ENCODE results near the gene HOXC9.

Gene HOXC9

DNA sequence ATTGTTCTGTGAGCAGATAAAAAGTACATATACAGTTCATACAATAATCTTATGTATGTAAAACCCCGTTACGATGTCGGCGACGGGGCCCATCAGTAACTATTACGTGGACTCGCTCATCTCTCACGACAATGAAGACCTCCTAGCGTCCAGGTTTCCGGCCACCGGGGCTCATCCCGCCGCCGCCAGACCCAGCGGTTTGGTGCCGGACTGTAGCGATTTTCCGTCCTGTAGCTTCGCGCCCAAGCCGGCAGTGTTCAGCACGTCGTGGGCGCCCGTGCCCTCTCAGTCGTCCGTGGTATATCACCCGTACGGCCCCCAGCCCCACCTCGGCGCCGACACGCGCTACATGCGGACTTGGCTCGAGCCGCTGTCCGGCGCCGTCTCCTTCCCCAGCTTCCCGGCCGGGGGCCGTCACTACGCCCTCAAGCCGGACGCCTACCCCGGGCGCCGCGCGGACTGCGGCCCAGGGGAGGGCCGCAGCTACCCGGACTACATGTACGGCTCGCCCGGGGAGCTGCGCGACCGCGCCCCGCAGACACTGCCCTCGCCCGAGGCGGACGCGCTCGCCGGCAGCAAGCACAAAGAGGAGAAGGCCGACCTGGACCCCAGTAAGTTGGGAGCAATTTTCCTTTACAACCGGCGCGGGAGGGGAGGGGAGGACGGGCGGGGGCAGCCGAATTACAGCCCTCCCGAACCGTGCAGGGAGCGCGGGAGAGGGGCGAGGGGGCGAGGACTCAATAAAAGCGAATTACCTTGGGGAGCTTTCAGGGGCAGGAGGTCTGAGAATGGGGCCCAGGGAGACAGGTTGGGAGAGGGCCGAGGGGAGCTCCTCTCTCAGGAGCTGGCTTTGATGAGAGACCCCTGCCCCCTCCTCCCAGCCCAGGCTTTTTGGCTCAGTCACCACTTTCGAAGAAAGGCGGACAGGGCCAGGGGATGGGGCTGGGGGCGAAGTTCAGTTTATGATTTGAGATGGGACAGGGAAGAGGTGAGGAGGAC, at the start of gene HOXC9:
TSS of gene HOXC9 (plus strand) at position 46 of the 999 bp plus-strand sequence. CDS start at position 74, 28 bp downstream.
- no peak for DNase-seq
- ATAC-seq = no peak

GRCh38 chr12:53950437-53950773, 49.6 kb upstream of the HOXC9 start:
- ATAC-seq = no peak
- no peak for DNase-seq

DNA sequence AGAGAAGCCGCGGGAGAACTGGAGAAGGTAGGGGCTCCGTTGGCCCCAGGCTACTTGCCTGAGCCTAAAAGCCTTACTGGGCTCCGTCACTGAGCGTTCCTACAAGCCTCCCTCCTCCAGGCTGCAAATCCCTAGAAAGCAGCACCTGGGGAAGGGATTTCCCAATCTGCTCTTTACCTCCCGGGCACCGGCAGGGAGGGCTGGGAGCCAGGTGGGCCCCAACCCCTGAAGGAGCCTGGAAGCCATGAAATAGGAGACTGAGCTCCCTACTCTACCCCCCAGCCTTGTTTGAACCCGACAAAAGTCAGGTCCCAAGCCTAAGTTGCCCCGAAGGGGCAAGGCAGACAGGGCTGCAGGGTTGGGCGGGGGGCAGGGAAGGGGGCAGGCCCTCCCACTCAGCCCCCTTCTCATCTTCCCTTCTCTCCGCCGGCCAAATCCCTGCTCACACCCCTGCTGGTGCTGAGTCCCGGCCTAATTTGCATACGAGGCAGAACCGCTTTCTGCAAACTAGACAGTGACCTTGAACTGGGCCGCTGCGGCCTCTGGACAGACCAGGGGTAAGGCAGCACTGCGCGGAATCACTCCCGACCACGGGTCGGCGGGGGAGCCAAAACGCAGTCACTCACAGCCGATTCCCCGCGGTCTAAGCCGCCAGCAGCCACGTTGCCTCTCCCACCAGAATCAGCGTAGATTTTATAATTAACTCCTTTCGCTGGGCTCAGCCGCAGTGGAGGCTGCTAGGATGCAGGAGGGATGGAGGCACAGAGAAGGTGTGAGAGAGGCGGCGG, 49.0 kb upstream of the HOXC9 start:
- no peak for ATAC-seq
- DNase-seq = no peak

DNA sequence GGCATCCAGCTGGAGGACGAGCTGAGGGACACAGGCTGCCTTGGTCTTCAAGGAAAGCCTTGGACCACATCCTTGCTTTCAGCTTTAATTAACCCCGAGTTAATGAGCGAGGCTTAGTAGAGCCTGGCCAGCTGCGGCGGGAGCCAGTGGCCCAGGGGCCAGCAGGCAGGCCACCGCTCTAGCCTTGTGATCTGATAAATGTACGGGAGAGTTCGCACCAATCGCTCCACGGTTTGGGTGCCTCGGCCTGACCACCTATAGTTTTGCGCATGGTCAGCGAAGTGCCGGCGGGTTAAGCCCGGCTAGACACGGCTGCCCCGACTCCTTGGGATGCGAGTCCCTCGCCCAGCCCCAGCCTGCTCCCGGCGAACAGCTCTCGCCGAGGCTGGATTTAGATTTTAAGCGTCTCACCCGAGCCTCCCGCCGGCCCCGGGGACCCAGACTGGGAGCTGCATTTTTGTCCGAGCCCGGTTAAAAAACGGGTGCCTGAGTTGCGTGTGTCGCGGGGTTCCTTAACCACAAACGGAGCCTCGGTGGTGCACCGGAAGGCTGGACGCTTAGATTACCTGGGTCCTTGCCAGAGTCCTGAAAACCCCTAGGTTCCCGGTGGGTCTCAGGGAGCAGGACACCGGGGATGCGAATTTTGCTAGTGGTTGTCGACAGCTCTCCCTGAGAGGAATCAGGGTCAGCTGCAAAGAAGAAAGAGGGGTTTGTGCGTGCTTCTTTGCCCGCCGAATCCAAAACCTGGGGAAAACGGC, 48.2 kb upstream of the HOXC9 start:
- DNase-seq = no peak
- ATAC-seq = no peak

DNA sequence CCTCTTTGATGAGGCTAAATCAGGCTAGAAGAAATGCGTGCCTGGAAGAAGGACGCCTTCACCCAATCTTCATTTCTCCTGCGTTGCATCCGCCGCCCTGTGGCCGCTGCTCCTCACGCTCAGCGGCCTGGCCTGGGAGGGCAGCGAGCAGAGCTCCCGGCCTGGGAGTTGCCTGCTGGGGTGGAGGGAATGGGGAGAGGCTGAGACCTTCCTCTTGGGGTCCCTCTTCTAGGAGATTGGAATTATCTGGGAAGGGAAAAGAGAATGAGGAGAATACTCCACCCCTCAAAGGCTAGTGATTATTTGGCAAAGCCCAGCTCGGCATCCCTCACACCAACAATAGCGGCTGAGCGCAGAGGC, 47.6 kb upstream of the HOXC9 start:
- ATAC-seq (no peak), DNase-seq (no peak)

GRCh38 chr12:53952871-53953734, 46.9 kb upstream of the HOXC9 start:
- no peak for DNase-seq
- no peak for ATAC-seq

- ATAC-seq (no peak), DNase-seq (no peak)
Observed at GRCh38 chr12:53953831-53954693, 45.9 kb upstream of the HOXC9 start.

DNA sequence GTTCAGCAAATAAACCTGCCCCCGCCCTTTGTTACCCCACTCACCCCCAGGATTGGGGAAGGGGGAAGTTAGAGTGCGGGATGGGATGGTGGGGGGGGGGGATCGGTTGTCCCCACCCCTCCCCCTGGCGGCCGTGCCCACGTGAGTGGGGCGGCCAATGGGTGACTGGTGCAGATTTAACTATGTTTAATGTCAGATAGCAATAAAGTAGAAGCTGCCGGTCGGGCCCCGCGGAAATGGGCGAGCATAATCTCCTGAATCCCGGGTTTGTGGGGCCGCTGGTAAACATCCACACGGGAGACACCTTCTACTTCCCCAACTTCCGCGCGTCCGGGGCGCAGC, 45.3 kb upstream of the HOXC9 start, which contains the start of gene HOXC12:
TSS of gene HOXC12 (plus strand) at position 210 of the 342 bp plus-strand sequence. CDS start at position 237, 27 bp downstream.
- ATAC-seq (no peak), DNase-seq (no peak)

GRCh38 chr12:53955036-53955775, 44.8 kb upstream of the HOXC9 start:
- ATAC-seq = no peak
- no peak for DNase-seq

- no peak for DNase-seq
- no peak for ATAC-seq
Observed at GRCh38 chr12:53955776-53956250, 44.1 kb upstream of the HOXC9 start.

DNA sequence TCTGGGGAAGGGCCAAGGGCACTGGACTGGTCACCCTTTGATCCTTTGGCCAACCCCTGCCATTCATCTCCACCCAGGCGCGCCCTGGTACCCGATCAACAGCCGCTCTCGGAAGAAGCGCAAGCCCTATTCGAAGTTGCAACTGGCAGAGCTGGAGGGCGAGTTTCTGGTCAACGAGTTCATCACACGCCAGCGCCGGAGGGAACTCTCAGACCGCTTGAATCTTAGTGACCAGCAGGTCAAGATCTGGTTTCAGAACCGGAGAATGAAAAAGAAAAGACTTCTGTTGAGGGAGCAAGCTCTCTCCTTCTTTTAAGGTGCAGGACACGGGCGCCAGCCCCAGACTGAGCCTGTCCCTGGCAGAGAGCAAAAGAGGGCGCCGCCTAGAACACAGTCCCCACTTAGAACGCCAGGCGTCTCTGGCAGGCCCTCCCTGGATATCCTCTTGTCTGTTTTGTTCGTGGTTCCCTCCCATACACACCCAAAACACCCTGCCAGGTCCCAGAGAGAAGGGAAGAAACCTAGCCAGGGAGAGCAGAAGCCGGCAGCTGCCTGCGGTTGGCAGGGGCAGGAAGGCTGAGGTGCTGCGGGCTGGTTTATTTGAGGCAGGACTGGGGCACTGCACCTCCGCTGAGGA, 43.6 kb upstream of the HOXC9 start:
- ATAC-seq (no peak), DNase-seq (no peak)

DNA sequence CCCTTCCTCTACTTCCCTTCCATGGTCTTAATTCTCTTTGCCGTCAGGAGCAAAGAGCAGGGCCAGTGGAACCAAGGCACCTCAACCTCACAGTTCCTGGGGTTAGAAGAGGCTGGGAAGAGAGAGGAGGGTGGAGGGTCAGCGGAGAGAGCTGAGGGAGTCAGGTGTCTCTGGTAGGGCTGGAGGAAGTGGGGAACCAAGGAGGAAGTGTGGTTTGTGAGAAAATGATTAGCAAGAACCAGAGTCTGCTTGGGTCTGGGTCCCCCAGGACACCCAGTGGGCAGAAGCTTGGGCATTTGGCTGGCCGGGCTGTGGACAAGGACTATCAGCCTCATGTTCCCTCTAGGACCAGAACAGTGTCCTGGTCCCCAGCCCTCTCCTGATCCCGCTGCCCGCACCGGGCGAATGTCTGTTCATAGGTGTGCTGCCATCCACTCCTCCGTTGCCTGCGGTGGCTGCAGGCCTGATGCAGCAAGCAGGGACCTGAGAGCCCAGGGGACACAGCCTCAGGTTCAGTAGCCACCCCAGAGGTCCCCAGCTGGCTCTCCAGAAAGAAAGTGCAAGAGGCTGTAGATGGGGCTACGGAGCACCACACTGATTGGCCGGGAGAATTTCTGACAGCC, 42.9 kb upstream of the HOXC9 start:
- ATAC-seq (no peak), DNase-seq (no peak)

DNA sequence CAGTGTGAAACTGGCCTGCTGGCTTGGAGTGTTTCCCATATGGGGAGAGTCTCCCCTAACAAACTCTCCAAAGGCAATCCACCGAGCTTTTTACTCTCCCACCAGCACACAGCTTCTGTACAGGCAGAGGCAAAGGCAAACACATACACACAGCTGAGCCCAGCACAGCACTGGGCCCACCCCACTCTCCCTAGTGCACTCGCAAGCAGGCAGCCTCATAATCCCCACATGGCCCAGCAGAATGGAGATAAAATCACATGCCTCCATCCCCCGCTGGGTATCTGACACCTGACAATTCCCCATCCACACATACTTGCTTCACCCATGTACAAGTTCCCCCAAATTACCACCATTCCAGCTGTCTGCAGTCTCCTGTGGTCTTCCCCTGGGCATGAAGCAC, 41.8 kb upstream of the HOXC9 start:
- ATAC-seq (no peak), DNase-seq (no peak)

DNA sequence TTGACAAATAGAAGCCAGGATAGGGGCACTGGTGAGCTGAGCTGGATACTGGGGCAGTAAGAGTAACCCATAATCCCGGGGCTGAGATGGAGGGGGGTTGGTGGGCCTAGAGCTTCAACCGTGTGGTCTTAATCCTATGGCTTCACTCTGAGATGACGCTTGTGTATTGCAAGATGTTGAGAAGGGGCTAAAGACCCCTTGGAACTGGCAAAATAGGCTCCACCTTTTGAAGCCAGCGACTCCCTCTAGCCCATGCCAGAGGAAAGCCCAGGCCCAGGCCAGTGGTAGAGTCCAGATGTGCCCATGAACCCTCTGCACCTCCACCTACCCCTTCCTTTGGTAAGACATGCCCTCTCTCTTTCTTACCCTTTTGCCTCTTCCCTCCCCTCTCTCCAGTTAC, 40.6 kb upstream of the HOXC9 start:
- ATAC-seq = no peak
- no peak for DNase-seq

- ATAC-seq = no peak
Observed at GRCh38 chr12:53960187-53961024, 39.6 kb upstream of the HOXC9 start.

GRCh38 chr12:53961025-53961761, 38.8 kb upstream of the HOXC9 start:
- DNase-seq = no peak
- no peak for ATAC-seq

More at GRCh38 chr12:53960187-53961024, 39.6 kb upstream of the HOXC9 start:
- no peak for DNase-seq

DNA sequence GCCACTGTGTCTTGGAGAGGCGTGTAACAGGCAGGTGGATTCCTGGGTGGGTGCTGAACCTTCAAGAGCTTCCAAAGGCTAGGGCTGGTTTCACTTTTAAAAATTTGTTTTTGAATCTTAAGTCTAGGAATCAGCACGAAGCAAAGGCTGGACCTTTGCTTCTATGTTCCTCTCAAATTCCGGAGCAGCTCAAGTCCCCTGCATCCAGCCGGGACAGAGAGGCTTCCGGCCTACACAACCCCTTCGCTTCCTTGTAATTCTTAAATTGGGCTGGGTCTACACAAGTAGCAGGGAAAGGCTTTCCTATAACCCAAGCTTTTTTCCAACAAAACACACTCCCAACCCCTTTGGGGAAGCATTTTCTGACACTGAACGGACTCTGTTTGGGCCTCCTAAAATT, 37.0 kb upstream of the HOXC9 start:
- DNase-seq (no peak), ATAC-seq (no peak)
